ENCODE results near the gene CDKL1. TPM values are rescaled to one million over a fixed set of nuclear protein-coding genes. Genes with fewer than 3 reads are reported as not detected.
A peak's percentile ranks its signal among the peaks of the same experiment; 100 is the strongest.

The CDKL1 gene
- polyA plus RNA-seq, 1 donor: 4.6 TPM

DNA sequence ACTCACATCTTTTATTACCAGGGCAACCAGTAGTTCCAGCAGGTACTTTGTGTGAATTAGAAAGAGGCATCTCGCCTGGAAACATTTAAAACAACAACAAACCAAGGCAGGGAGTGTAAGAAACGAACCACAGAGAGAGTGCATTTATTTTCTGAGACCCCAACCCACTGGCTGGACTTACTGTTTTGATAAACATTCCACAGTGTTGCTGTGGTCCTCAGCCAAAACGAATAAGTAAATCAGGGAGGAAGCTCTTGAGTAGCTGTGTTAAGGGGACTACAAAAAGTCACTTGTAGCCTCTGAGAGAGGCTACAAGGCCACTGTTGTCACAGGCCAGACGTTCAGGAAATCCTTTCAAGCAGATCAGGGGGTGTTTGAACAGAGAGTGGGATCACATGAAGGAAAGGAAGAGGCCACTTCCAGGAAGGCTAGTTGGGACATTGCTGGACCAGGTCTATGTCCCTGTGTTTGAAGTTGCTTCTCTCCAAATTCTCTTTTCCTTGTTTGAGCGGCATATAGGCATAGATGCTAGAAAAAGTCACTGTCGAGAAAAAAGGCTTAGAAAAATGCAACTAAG is 50.7 kb downstream of the CDKL1 start:
- Histone ChIP-seq H3K4me3 (ENCODE audit: low read length) (no peak overlapping the region), H3K27me3 (ENCODE audit: control insufficient read depth, insufficient read depth, low read length) (no peaks in the 10 kb centered on the region), H3K36me3 (ENCODE audit: control insufficient read depth, insufficient read depth, low read length) (no peaks in the 10 kb centered on the region), H3K27ac (ENCODE audit: low read length) (no peak overlapping the region), H3K9me3 (ENCODE audit: control insufficient read depth, low read depth, low read length) (no peaks in the 10 kb centered on the region), H3K4me1 (ENCODE audit: control insufficient read depth, insufficient read depth, low read length) (no peaks in the 10 kb centered on the region)
- DNase-seq: no peak
- no CpG with 5 or more reads among the region's 6 CpGs for WGBS (ENCODE audit: insufficient coverage, low lambda C conversion rate)

GRCh38 chr14:50344876-50345563 is 51.7 kb downstream of the CDKL1 start:
- Histone ChIP-seq H3K4me3 (ENCODE audit: low read length) (no peak overlapping the region), H3K27ac (ENCODE audit: low read length) (no peak overlapping the region), H3K36me3 (ENCODE audit: control insufficient read depth, insufficient read depth, low read length) (no peaks in the 10 kb centered on the region), H3K9me3 (ENCODE audit: control insufficient read depth, low read depth, low read length) (no peaks in the 10 kb centered on the region), H3K27me3 (ENCODE audit: control insufficient read depth, insufficient read depth, low read length) (no peaks in the 10 kb centered on the region), H3K4me1 (ENCODE audit: control insufficient read depth, insufficient read depth, low read length) (peaks cover 4% of the 10 kb centered on the region)
- WGBS (ENCODE audit: insufficient coverage, low lambda C conversion rate): no CpG with 5 or more reads among the region's 4 CpGs
- no peak for DNase-seq

DNA sequence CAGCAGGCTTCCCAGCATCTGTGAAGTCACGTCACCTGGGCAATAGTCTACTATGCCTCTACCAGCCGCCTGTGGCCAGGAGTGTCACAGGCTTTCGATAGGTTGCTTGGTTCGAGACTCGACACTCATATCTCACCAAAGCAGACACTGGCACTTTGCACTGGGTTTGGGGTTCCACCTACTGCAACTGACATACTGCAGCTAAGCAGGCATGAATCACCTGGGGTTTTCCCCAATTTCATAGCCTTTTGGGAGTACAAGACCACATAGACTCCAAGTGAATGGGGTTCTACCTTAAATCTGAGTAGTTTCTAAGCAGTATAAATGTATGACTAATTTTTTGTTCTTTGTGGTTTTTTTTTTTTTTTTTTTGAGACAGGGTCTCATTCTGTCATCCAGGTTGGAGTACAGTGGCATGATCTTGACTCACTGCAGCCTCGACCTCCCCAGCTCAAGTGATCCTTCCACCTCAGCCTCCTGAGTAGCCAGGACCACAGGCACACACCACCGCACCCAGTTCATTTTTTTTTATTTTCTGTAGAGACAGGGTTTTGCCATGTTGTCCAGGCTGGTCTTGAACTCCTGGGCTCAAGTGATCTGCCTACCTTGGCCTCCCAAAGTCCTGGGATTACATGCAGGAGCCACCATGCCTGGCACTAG is 52.4 kb downstream of the CDKL1 start:
- Histone ChIP-seq H3K36me3 (ENCODE audit: control insufficient read depth, insufficient read depth, low read length) (no peaks in the 10 kb centered on the region), H3K27ac (ENCODE audit: low read length) (no peak overlapping the region), H3K9me3 (ENCODE audit: control insufficient read depth, low read depth, low read length) (no peaks in the 10 kb centered on the region), H3K4me3 (ENCODE audit: low read length) (no peak overlapping the region), H3K4me1 (ENCODE audit: control insufficient read depth, insufficient read depth, low read length) (peaks cover 11% of the 10 kb centered on the region), H3K27me3 (ENCODE audit: control insufficient read depth, insufficient read depth, low read length) (no peaks in the 10 kb centered on the region)
- no peak for DNase-seq
- WGBS (ENCODE audit: insufficient coverage, low lambda C conversion rate): no CpG with 5 or more reads among the region's 7 CpGs

GRCh38 chr14:50343434-50343833 is 53.2 kb downstream of the CDKL1 start:
- 100% methylated on average over 1 of the region's 1 CpG for WGBS (ENCODE audit: insufficient coverage, low lambda C conversion rate)
- H3K9me3 ChIP-seq (ENCODE audit: control insufficient read depth, low read depth, low read length): no peaks in the 10 kb centered on the region
- DNase-seq: no peak
- H3K36me3 ChIP-seq (ENCODE audit: control insufficient read depth, insufficient read depth, low read length): no peaks in the 10 kb centered on the region
- H3K27ac ChIP-seq (ENCODE audit: low read length): no peak overlapping the region
- no peak overlapping the region for H3K4me3 ChIP-seq (ENCODE audit: low read length)
- peaks cover 18% of the 10 kb centered on the region for H3K4me1 ChIP-seq (ENCODE audit: control insufficient read depth, insufficient read depth, low read length)
- H3K27me3 ChIP-seq (ENCODE audit: control insufficient read depth, insufficient read depth, low read length): no peaks in the 10 kb centered on the region

DNA sequence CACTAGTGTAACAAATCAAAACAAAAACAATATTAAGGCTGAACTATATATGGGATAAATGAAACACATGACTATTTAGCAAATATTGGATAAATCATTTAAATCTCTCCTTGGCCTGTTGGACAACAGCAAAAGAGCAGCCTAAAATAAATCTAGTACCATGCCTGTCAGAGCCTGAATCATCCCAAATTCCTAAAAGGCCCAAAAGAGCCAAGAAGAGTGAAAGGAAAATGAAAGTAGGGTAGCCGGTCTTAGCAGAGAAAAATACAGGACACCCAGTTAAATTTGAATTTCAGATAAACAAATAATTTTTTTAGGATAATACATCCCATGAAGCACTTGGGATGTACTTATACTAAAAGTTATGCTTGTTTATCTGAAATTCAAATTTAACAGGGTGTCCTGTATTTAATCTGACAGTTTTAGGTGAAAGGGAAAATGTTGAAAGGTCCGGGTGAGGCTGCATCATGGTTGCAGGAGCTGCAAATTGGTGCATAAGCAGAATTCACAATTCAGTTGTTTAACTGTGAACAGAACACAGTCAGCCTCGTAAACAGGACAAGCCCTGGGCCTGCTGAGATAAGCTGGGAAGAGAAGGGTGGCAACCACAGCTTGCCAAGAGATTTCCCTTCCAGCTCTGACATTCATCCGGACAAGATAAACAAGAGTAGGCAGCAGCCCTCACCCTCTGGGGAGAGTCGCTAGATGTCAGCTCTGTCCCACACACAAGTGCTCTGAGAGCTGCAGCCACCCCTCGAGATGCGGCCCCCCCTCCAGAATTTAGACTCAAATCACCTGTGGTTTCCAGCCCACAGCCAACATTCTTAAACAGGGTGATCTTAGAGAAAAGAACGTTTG is 54.2 kb downstream of the CDKL1 start:
- Histone ChIP-seq H3K4me1 (ENCODE audit: control insufficient read depth, insufficient read depth, low read length) (peaks cover 20% of the 10 kb centered on the region), H3K4me3 (ENCODE audit: low read length) (no peak overlapping the region), H3K27me3 (ENCODE audit: control insufficient read depth, insufficient read depth, low read length) (no peaks in the 10 kb centered on the region), H3K27ac (ENCODE audit: low read length) (no peak overlapping the region), H3K36me3 (ENCODE audit: control insufficient read depth, insufficient read depth, low read length) (no peaks in the 10 kb centered on the region), H3K9me3 (ENCODE audit: control insufficient read depth, low read depth, low read length) (no peaks in the 10 kb centered on the region)
- peak; percentile 43 to 53 for DNase-seq
- 20% methylated on average over 1 of the region's 8 CpGs for WGBS (ENCODE audit: insufficient coverage, low lambda C conversion rate)

- DNase-seq: no peak
- no peak overlapping the region for H3K4me3 ChIP-seq (ENCODE audit: low read length)
- no peaks in the 10 kb centered on the region for H3K9me3 ChIP-seq (ENCODE audit: control insufficient read depth, low read depth, low read length)
- 100% methylated on average over 2 of the region's 9 CpGs for WGBS (ENCODE audit: insufficient coverage, low lambda C conversion rate)
- no peaks in the 10 kb centered on the region for H3K36me3 ChIP-seq (ENCODE audit: control insufficient read depth, insufficient read depth, low read length)
- H3K27ac ChIP-seq (ENCODE audit: low read length): no peak overlapping the region
- H3K27me3 ChIP-seq (ENCODE audit: control insufficient read depth, insufficient read depth, low read length): no peaks in the 10 kb centered on the region
- H3K4me1 ChIP-seq (ENCODE audit: control insufficient read depth, insufficient read depth, low read length): peaks cover 25% of the 10 kb centered on the region
These were observed 55.7 kb downstream of the CDKL1 start for GRCh38 chr14:50340963-50341362.

GRCh38 chr14:50340045-50340444 is 56.6 kb downstream of the CDKL1 start:
- no CpG with 5 or more reads among the region's 5 CpGs for WGBS (ENCODE audit: insufficient coverage, low lambda C conversion rate)
- Histone ChIP-seq H3K27me3 (ENCODE audit: control insufficient read depth, insufficient read depth, low read length) (no peaks in the 10 kb centered on the region), H3K27ac (ENCODE audit: low read length) (peak overlapping the region; percentile 35), H3K4me3 (ENCODE audit: low read length) (no peak overlapping the region), H3K4me1 (ENCODE audit: control insufficient read depth, insufficient read depth, low read length) (peaks cover 34% of the 10 kb centered on the region), H3K36me3 (ENCODE audit: control insufficient read depth, insufficient read depth, low read length) (no peaks in the 10 kb centered on the region), H3K9me3 (ENCODE audit: control insufficient read depth, low read depth, low read length) (no peaks in the 10 kb centered on the region)
- peak in 1 of 2 donors; percentile 64 for DNase-seq

DNA sequence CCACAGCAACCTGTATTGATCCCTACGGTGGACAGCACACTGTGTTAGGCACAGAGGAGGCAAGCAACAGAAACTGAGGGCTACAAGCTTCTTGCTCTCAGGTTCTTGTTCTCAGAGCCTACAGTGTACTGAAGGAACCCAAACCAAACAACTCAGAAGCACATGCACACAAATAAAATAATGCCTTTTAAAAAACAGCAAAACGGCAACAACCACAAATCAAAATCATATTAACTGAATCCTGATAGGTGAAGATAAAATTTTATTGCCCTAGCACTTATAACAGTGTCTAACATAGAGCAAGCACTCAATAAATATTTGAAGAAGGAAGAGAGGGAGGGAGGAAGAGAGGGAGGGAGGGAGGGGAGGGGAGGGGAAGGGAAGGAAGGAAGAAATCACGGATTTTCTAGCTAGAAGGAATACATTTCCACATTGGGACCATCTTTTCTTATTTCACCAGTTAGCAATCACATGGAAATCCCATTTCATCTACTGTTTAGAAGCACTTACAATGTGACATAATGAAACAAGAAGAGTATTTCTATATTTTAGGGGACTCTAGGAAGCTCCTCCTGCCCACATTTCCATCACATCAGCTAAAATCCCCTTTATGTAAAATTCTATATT is 57.4 kb downstream of the CDKL1 start:
- peak overlapping the region; percentile 41 for H3K27ac ChIP-seq (ENCODE audit: low read length)
- DNase-seq: no peak
- peaks cover 36% of the 10 kb centered on the region for H3K4me1 ChIP-seq (ENCODE audit: control insufficient read depth, insufficient read depth, low read length)
- no peaks in the 10 kb centered on the region for H3K27me3 ChIP-seq (ENCODE audit: control insufficient read depth, insufficient read depth, low read length)
- WGBS (ENCODE audit: insufficient coverage, low lambda C conversion rate): no CpG with 5 or more reads among the region's 3 CpGs
- H3K4me3 ChIP-seq (ENCODE audit: low read length): no peak overlapping the region
- no peaks in the 10 kb centered on the region for H3K9me3 ChIP-seq (ENCODE audit: control insufficient read depth, low read depth, low read length)
- no peaks in the 10 kb centered on the region for H3K36me3 ChIP-seq (ENCODE audit: control insufficient read depth, insufficient read depth, low read length)

GRCh38 chr14:50338587-50338986 is 58.1 kb downstream of the CDKL1 start:
- peaks cover 36% of the 10 kb centered on the region for H3K4me1 ChIP-seq (ENCODE audit: control insufficient read depth, insufficient read depth, low read length)

More at GRCh38 chr14:50338587-50338986, 58.1 kb downstream of the CDKL1 start:
- Histone ChIP-seq H3K9me3 (ENCODE audit: control insufficient read depth, low read depth, low read length) (no peaks in the 10 kb centered on the region), H3K27me3 (ENCODE audit: control insufficient read depth, insufficient read depth, low read length) (no peaks in the 10 kb centered on the region), H3K4me3 (ENCODE audit: low read length) (no peak overlapping the region), H3K27ac (ENCODE audit: low read length) (peak overlapping the region; percentile 41), H3K36me3 (ENCODE audit: control insufficient read depth, insufficient read depth, low read length) (no peaks in the 10 kb centered on the region)
- no CpG with 5 or more reads among the region's 2 CpGs for WGBS (ENCODE audit: insufficient coverage, low lambda C conversion rate)
- DNase-seq: peak; percentile 51 to 79

Data from large intestine (tissue), 3 donors.